A549 (cell line): Measurements from ENCODE around the gene USP17L25.
"Not testable (repeated sequence)": the region's sequence is repeated elsewhere in the genome, so short reads cannot be mapped to it uniquely, and the experiment has no call there.

Experiments
- CTCF ChIP-seq: fragments of >200 bp; sonication (Bioruptor Twin); formaldehyde crosslinking; IDR thresholded peaks from 3 replicates; pipeline ENCODE4 v1.5.1; 2016
- ESRRA ChIP-seq: fragments of 150-350 bp; IDR thresholded peaks from 2 replicates; pipeline ENCODE4 v1.6.1; 2014; ENCODE audit warnings: mild to moderate bottlenecking, low read length, borderline replicate concordance
- MAZ ChIP-seq: fragments of 150-350 bp; IDR thresholded peaks from 2 replicates; pipeline ENCODE4 v1.6.1; 2014; ENCODE audit warnings: antibody characterized with exemption, low read depth, low read length, borderline replicate concordance
- POLR2A ChIP-seq: IDR thresholded peaks from 2 replicates; pipeline ENCODE4 v1.6.1; 2012; ENCODE audit warnings: mild to moderate bottlenecking, low read length
- POLR2AphosphoS2 ChIP-seq: conservative IDR thresholded peaks from 2 replicates; pipeline ENCODE4 v1.6.1; 2012; ENCODE audit warnings: low read length, improper control_type of control experiment, inconsistent platforms
- RFX5 ChIP-seq: fragments of 450-650 bp; IDR thresholded peaks from 2 replicates; pipeline ENCODE4 v1.7.1; 2014; ENCODE audit warnings: antibody characterized with exemption, mild to moderate bottlenecking, moderate library complexity
- SMC3 ChIP-seq: fragments of >200 bp; sonication (Bioruptor Twin); formaldehyde crosslinking; IDR thresholded peaks from 3 replicates; pipeline ENCODE4 v1.6.1; 2018; ENCODE audit warnings: inconsistent platforms

DNA sequence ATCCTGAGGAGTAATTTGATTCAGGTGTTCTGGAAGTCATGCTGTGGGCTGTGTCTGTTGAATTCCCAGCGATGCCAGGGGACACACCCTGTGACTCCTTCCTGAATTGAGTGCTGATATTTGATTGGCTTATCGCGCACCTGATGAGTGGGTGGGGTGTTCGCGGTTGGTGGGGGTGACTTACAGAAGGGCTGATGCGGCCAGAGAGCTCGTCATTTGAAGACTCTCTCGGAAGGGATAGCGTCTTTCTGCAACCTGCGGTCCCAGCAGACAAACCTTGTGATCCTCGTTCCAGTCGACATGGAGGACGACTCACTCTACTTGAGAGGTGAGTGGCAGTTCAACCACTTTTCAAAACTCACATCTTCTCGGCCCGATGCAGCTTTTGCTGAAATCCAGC, 14.1 kb downstream of the USP17L25 start, which contains the start of gene USP17L27:
- TF ChIP-seq CTCF, SMC3, MAZ, ESRRA, POLR2A, POLR2AphosphoS2, RFX5: not testable (repeated sequence)
